ENCODE results near the gene DERA. TPM values are rescaled to one million over a fixed set of nuclear protein-coding genes. Genes with fewer than 3 reads are reported as not detected.

DERA gene
- total RNA-seq, 1 donor from 2014 or later: 20.2 TPM

GRCh38 chr12:15882118-15882971, 28.8 kb upstream of the DERA start, which contains the start of gene STRAP:
STRAP (plus strand) TSS chr12:15882387; CDS start chr12:15882708, 321 bp downstream.
- H3K4me1 ChIP-seq: peaks cover 60% of the 10 kb centered on the region
- intact Hi-C loops (cut with micrococcal nuclease): no loop called here
- H3K9me3 ChIP-seq (replicated peaks): no peaks in the 10 kb centered on the region
- H3K27ac ChIP-seq (replicated peaks): peak within 1 kb of the TSS; percentile 98
- peaks cover 10% of the 10 kb centered on the region for H3K36me3 ChIP-seq
- no peaks in the 10 kb centered on the region for H3K27me3 ChIP-seq (ENCODE audit: low read depth)
- H3K4me3 ChIP-seq: peak within 1 kb of the TSS; percentile 89
- peak; percentile 96 for DNase-seq
- TF ChIP-seq CTCF (IDR thresholded peaks at IDR 0.05; ENCODE audit: borderline replicate concordance): no peak

GRCh38 chr12:15883536-15883935, 27.6 kb upstream of the DERA start:
- intact Hi-C loops (cut with micrococcal nuclease): no loop called here
- no peak for DNase-seq
- peak overlapping the region; percentile 89 for H3K4me3 ChIP-seq
- peak overlapping the region; percentile 98 for H3K27ac ChIP-seq (replicated peaks)
- peaks cover 72% of the 10 kb centered on the region for H3K4me1 ChIP-seq
- TF ChIP-seq CTCF (IDR thresholded peaks at IDR 0.05; ENCODE audit: borderline replicate concordance): no peak
- no peaks in the 10 kb centered on the region for H3K9me3 ChIP-seq (replicated peaks)
- H3K27me3 ChIP-seq (ENCODE audit: low read depth): no peaks in the 10 kb centered on the region
- H3K36me3 ChIP-seq: peaks cover 10% of the 10 kb centered on the region

- Histone ChIP-seq H3K36me3 (peaks cover 28% of the 10 kb centered on the region), H3K9me3 (replicated peaks) (no peaks in the 10 kb centered on the region), H3K27ac (replicated peaks) (peak overlapping the region; percentile 42), H3K4me1 (peaks cover 83% of the 10 kb centered on the region), H3K4me3 (no peak overlapping the region), H3K27me3 (ENCODE audit: low read depth) (no peaks in the 10 kb centered on the region)
- intact Hi-C loops (cut with micrococcal nuclease): no loop called here
- DNase-seq: no peak
- no peak for TF ChIP-seq CTCF (IDR thresholded peaks at IDR 0.05; ENCODE audit: borderline replicate concordance)
Measured at GRCh38 chr12:15886372-15887042, 24.6 kb upstream of the DERA start.

- Histone ChIP-seq H3K36me3 (peaks cover 33% of the 10 kb centered on the region), H3K27me3 (ENCODE audit: low read depth) (no peaks in the 10 kb centered on the region), H3K4me3 (peak overlapping the region; percentile 10), H3K9me3 (replicated peaks) (no peaks in the 10 kb centered on the region), H3K27ac (replicated peaks) (peak overlapping the region; percentile 42), H3K4me1 (peaks cover 77% of the 10 kb centered on the region)
- intact Hi-C loops (cut with micrococcal nuclease): no loop called here
- no peak for TF ChIP-seq CTCF (IDR thresholded peaks at IDR 0.05; ENCODE audit: borderline replicate concordance)
- DNase-seq: no peak
Measured at GRCh38 chr12:15887043-15887817, 23.9 kb upstream of the DERA start.

- H3K4me1 ChIP-seq: peaks cover 24% of the 10 kb centered on the region
- no peak overlapping the region for H3K4me3 ChIP-seq
- no peak overlapping the region for H3K27ac ChIP-seq (replicated peaks)
- TF ChIP-seq CTCF (IDR thresholded peaks at IDR 0.05; ENCODE audit: borderline replicate concordance): no peak
- no peaks in the 10 kb centered on the region for H3K9me3 ChIP-seq (replicated peaks)
- peaks cover 63% of the 10 kb centered on the region for H3K36me3 ChIP-seq
- intact Hi-C loops (cut with micrococcal nuclease): no loop called here
- no peaks in the 10 kb centered on the region for H3K27me3 ChIP-seq (ENCODE audit: low read depth)
- DNase-seq: no peak
Measured at GRCh38 chr12:15892645-15893259, 18.4 kb upstream of the DERA start.
